Measurements from ENCODE around the gene NTM. TPM values are rescaled to one million over a fixed set of nuclear protein-coding genes. Genes with fewer than 3 reads are reported as not detected.

The NTM gene
- total RNA-seq, 1 donor from 2014 or later, result 4.3 TPM

- no peak for DNase-seq (ENCODE audit: low spot score, unreplicated experiment)
- H3K27me3 Mint-ChIP-seq, result peaks cover 4% of the 10 kb centered on the region
These were observed 22.3 kb downstream of the NTM start for GRCh38 chr11:131392528-131393255.

GRCh38 chr11:131393691-131394090 lies 23.3 kb downstream of the NTM start:
- no peak for TF ChIP-seq CTCF (IDR thresholded peaks at IDR 0.05; ENCODE audit: unreplicated experiment)
- H3K4me3 Mint-ChIP-seq (ENCODE audit: low read depth), result no peak overlapping the region
- no peaks in the 10 kb centered on the region for H3K9me3 Mint-ChIP-seq (ENCODE audit: low read depth)
- no peak for DNase-seq (ENCODE audit: low spot score, unreplicated experiment)
- no peak overlapping the region for H3K27ac Mint-ChIP-seq
- H3K27me3 Mint-ChIP-seq, result peaks cover 4% of the 10 kb centered on the region
- H3K4me1 Mint-ChIP-seq (ENCODE audit: low read depth), result peaks cover 11% of the 10 kb centered on the region
- H3K36me3 Mint-ChIP-seq (ENCODE audit: insufficient read depth), result no peaks in the 10 kb centered on the region

More at GRCh38 chr11:131392528-131393255, 22.3 kb downstream of the NTM start:
- TF ChIP-seq CTCF (IDR thresholded peaks at IDR 0.05; ENCODE audit: unreplicated experiment), result no peak
- Mint-ChIP-seq H3K9me3 (ENCODE audit: low read depth) (no peaks in the 10 kb centered on the region), H3K36me3 (ENCODE audit: insufficient read depth) (no peaks in the 10 kb centered on the region), H3K4me1 (ENCODE audit: low read depth) (peaks cover 11% of the 10 kb centered on the region), H3K27ac (no peak overlapping the region), H3K4me3 (ENCODE audit: low read depth) (no peak overlapping the region)

GRCh38 chr11:131397675-131398074 lies 27.3 kb downstream of the NTM start:
- TF ChIP-seq CTCF (IDR thresholded peaks at IDR 0.05; ENCODE audit: unreplicated experiment), result no peak
- Mint-ChIP-seq H3K27me3 (peaks cover 7% of the 10 kb centered on the region), H3K9me3 (ENCODE audit: low read depth) (no peaks in the 10 kb centered on the region), H3K27ac (no peak overlapping the region), H3K36me3 (ENCODE audit: insufficient read depth) (no peaks in the 10 kb centered on the region), H3K4me1 (ENCODE audit: low read depth) (peaks cover 5% of the 10 kb centered on the region), H3K4me3 (ENCODE audit: low read depth) (no peak overlapping the region)
- no peak for DNase-seq (ENCODE audit: low spot score, unreplicated experiment)

- peaks cover 6% of the 10 kb centered on the region for H3K27me3 Mint-ChIP-seq
- H3K36me3 Mint-ChIP-seq (ENCODE audit: insufficient read depth), result no peaks in the 10 kb centered on the region
- H3K4me1 Mint-ChIP-seq (ENCODE audit: low read depth), result no peaks in the 10 kb centered on the region
- no peak for DNase-seq (ENCODE audit: low spot score, unreplicated experiment)
- no peak overlapping the region for H3K4me3 Mint-ChIP-seq (ENCODE audit: low read depth)
- H3K27ac Mint-ChIP-seq, result no peak overlapping the region
- H3K9me3 Mint-ChIP-seq (ENCODE audit: low read depth), result no peaks in the 10 kb centered on the region
- TF ChIP-seq CTCF (IDR thresholded peaks at IDR 0.05; ENCODE audit: unreplicated experiment), result no peak
These were observed 31.6 kb downstream of the NTM start for GRCh38 chr11:131402040-131402439.

GRCh38 chr11:131404010-131404409 lies 33.6 kb downstream of the NTM start:
- H3K36me3 Mint-ChIP-seq (ENCODE audit: insufficient read depth), result no peaks in the 10 kb centered on the region

More at GRCh38 chr11:131404010-131404409, 33.6 kb downstream of the NTM start:
- no peak for DNase-seq (ENCODE audit: low spot score, unreplicated experiment)
- Mint-ChIP-seq H3K4me3 (ENCODE audit: low read depth) (no peak overlapping the region), H3K9me3 (ENCODE audit: low read depth) (no peaks in the 10 kb centered on the region), H3K27ac (no peak overlapping the region), H3K4me1 (ENCODE audit: low read depth) (no peaks in the 10 kb centered on the region), H3K27me3 (peaks cover 11% of the 10 kb centered on the region)
- no peak for TF ChIP-seq CTCF (IDR thresholded peaks at IDR 0.05; ENCODE audit: unreplicated experiment)
